Activated T-cell treated with anti-CD3 and anti-CD28 coated beads, Interleukin-2, amount 50 U/mL, for 4 hours (primary cell): ENCODE results near the gene SMKR1. TPM values are rescaled to one million over a fixed set of nuclear protein-coding genes. Genes with fewer than 3 reads are reported as not detected.
A peak's percentile ranks its signal among the peaks of the same experiment; 100 is the strongest.
"Not testable (repeated sequence)": the region's sequence is repeated elsewhere in the genome, so short reads cannot be mapped to it uniquely, and the experiment has no call there.

Experiments
- ATAC-seq, 2 donors: fragments of 200-7000 bp; cut with Tn5 transposase; one replicate each; pipeline ENCODE4 v1.10.0; 2021
- DNase-seq: peaks from one replicate; pipeline ENCODE4 v3.0.0-alpha.2; 2020
- H3K27me3 Mint-ChIP-seq: one replicate; pipeline ENCODE4 v1.8.0; 2021; ENCODE audit warnings: low read depth, mixed read lengths
- H3K36me3 Mint-ChIP-seq: one replicate; pipeline ENCODE4 v1.8.0; 2022; ENCODE audit warnings: mixed read lengths; ENCODE audit not compliant: insufficient read depth
- H3K4me1 Mint-ChIP-seq: one replicate; pipeline ENCODE4 v1.8.0; 2021; ENCODE audit warnings: low read depth, mixed read lengths
- H3K4me3 Mint-ChIP-seq: one replicate; pipeline ENCODE4 v1.8.0; 2021; ENCODE audit warnings: mild to moderate bottlenecking, moderate library complexity, mixed read lengths
- H3K9me3 Mint-ChIP-seq: one replicate; pipeline ENCODE4 v1.8.0; 2021; ENCODE audit warnings: mixed read lengths
- total RNA-seq, 3 donors: library from RNA; stranded (reverse); gene quantifications; one replicate each; pipeline ENCODE4 v1.2.1, GENCODE V29; 2021

Gene SMKR1
- total RNA-seq, 3 donors from 2014 or later, result 5.1 to 7.9 (median 6.2) TPM

- Mint-ChIP-seq H3K4me1 (peaks cover 6% of the 10 kb centered on the region), H3K9me3 (no peaks in the 10 kb centered on the region), H3K4me3 (no peak overlapping the region), H3K27me3 (no peaks in the 10 kb centered on the region), H3K36me3 (peaks cover 8% of the 10 kb centered on the region)
- ATAC-seq (no peak), DNase-seq (no peak)
Observed at GRCh38 chr7:129469930-129470329, 32.4 kb upstream of the SMKR1 start.

- Mint-ChIP-seq H3K27me3 (no peaks in the 10 kb centered on the region), H3K4me3 (no peak overlapping the region), H3K9me3 (no peaks in the 10 kb centered on the region), H3K36me3 (peaks cover 6% of the 10 kb centered on the region), H3K4me1 (peaks cover 6% of the 10 kb centered on the region)
- ATAC-seq (no peak), DNase-seq (no peak)
Observed at GRCh38 chr7:129470411-129470810, 31.9 kb upstream of the SMKR1 start.

- Mint-ChIP-seq H3K9me3 (no peaks in the 10 kb centered on the region), H3K27me3 (no peaks in the 10 kb centered on the region), H3K4me1 (peaks cover 6% of the 10 kb centered on the region), H3K36me3 (peaks cover 6% of the 10 kb centered on the region), H3K4me3 (no peak overlapping the region)
- ATAC-seq (peak; percentile 79 to 86), DNase-seq (no peak)
Observed at GRCh38 chr7:129471402-129471827, 30.9 kb upstream of the SMKR1 start.

- H3K4me3 Mint-ChIP-seq, ATAC-seq, H3K9me3 Mint-ChIP-seq, DNase-seq, H3K4me1 Mint-ChIP-seq, H3K27me3 Mint-ChIP-seq, H3K36me3 Mint-ChIP-seq: not testable (repeated sequence)
Observed at GRCh38 chr7:129475931-129476330, 26.4 kb upstream of the SMKR1 start.

- not testable (repeated sequence) for H3K4me1 Mint-ChIP-seq, H3K4me3 Mint-ChIP-seq, H3K9me3 Mint-ChIP-seq, H3K27me3 Mint-ChIP-seq, ATAC-seq, H3K36me3 Mint-ChIP-seq, DNase-seq
Observed at GRCh38 chr7:129476398-129476797, 25.9 kb upstream of the SMKR1 start.

- DNase-seq, result no peak
- Mint-ChIP-seq H3K9me3 (no peaks in the 10 kb centered on the region), H3K36me3 (peaks cover 11% of the 10 kb centered on the region), H3K4me3 (no peak overlapping the region), H3K4me1 (no peaks in the 10 kb centered on the region), H3K27me3 (no peaks in the 10 kb centered on the region)
- ATAC-seq, result no peak
Observed at GRCh38 chr7:129479831-129480230, 22.5 kb upstream of the SMKR1 start.

GRCh38 chr7:129480674-129481363 lies 21.5 kb upstream of the SMKR1 start:
- Mint-ChIP-seq H3K9me3 (no peaks in the 10 kb centered on the region), H3K36me3 (peaks cover 10% of the 10 kb centered on the region), H3K4me3 (no peak overlapping the region), H3K27me3 (no peaks in the 10 kb centered on the region), H3K4me1 (no peaks in the 10 kb centered on the region)
- ATAC-seq, result no peak
- no peak for DNase-seq

- H3K9me3 Mint-ChIP-seq, H3K4me3 Mint-ChIP-seq, ATAC-seq, H3K4me1 Mint-ChIP-seq, H3K27me3 Mint-ChIP-seq, DNase-seq: not testable (repeated sequence)
- peaks cover 10% of the 10 kb centered on the region for H3K36me3 Mint-ChIP-seq
Observed at GRCh38 chr7:129481376-129481775, 21.0 kb upstream of the SMKR1 start.

GRCh38 chr7:129482781-129483180 lies 19.6 kb upstream of the SMKR1 start:
- Mint-ChIP-seq H3K9me3 (no peaks in the 10 kb centered on the region), H3K4me3 (no peak overlapping the region), H3K36me3 (peaks cover 13% of the 10 kb centered on the region), H3K4me1 (no peaks in the 10 kb centered on the region), H3K27me3 (no peaks in the 10 kb centered on the region)
- DNase-seq, result no peak
- ATAC-seq, result no peak

GRCh38 chr7:129489491-129489890 lies 12.8 kb upstream of the SMKR1 start:
- no peak overlapping the region for H3K4me3 Mint-ChIP-seq
- ATAC-seq (no peak), DNase-seq (no peak)
- peaks cover 14% of the 10 kb centered on the region for H3K36me3 Mint-ChIP-seq
- no peaks in the 10 kb centered on the region for H3K27me3 Mint-ChIP-seq
- H3K9me3 Mint-ChIP-seq, result no peaks in the 10 kb centered on the region
- peaks cover 15% of the 10 kb centered on the region for H3K4me1 Mint-ChIP-seq

- no peak for DNase-seq
- H3K9me3 Mint-ChIP-seq, result no peaks in the 10 kb centered on the region
- ATAC-seq, result no peak
- peaks cover 22% of the 10 kb centered on the region for H3K4me1 Mint-ChIP-seq
- no peaks in the 10 kb centered on the region for H3K27me3 Mint-ChIP-seq
- no peak overlapping the region for H3K4me3 Mint-ChIP-seq
- peaks cover 7% of the 10 kb centered on the region for H3K36me3 Mint-ChIP-seq
Observed at GRCh38 chr7:129492391-129492790, 9.9 kb upstream of the SMKR1 start.

GRCh38 chr7:129493555-129493954 lies 8.8 kb upstream of the SMKR1 start:
- H3K36me3 Mint-ChIP-seq, result peaks cover 5% of the 10 kb centered on the region
- ATAC-seq, result peak in 1 of 2 donors; percentile 36
- no peaks in the 10 kb centered on the region for H3K27me3 Mint-ChIP-seq
- H3K4me3 Mint-ChIP-seq, result no peak overlapping the region
- no peak for DNase-seq
- no peaks in the 10 kb centered on the region for H3K9me3 Mint-ChIP-seq
- H3K4me1 Mint-ChIP-seq, result peaks cover 22% of the 10 kb centered on the region

GRCh38 chr7:129494041-129494440 lies 8.3 kb upstream of the SMKR1 start:
- DNase-seq, result no peak
- Mint-ChIP-seq H3K9me3 (no peaks in the 10 kb centered on the region), H3K4me3 (no peak overlapping the region), H3K4me1 (peaks cover 22% of the 10 kb centered on the region), H3K36me3 (peaks cover 1% of the 10 kb centered on the region), H3K27me3 (no peaks in the 10 kb centered on the region)
- ATAC-seq, result peak; percentile 82 to 87

GRCh38 chr7:129495987-129496386 lies 6.3 kb upstream of the SMKR1 start:
- DNase-seq, result no peak
- Mint-ChIP-seq H3K4me1 (peaks cover 22% of the 10 kb centered on the region), H3K27me3 (no peaks in the 10 kb centered on the region), H3K36me3 (no peaks in the 10 kb centered on the region), H3K4me3 (no peak overlapping the region), H3K9me3 (no peaks in the 10 kb centered on the region)
- no peak for ATAC-seq

- H3K9me3 Mint-ChIP-seq, result no peaks in the 10 kb centered on the region
- H3K4me3 Mint-ChIP-seq, result no peak overlapping the region
- DNase-seq (no peak), ATAC-seq (no peak)
- no peaks in the 10 kb centered on the region for H3K36me3 Mint-ChIP-seq
- no peaks in the 10 kb centered on the region for H3K27me3 Mint-ChIP-seq
- H3K4me1 Mint-ChIP-seq, result peaks cover 27% of the 10 kb centered on the region
Observed at GRCh38 chr7:129496653-129497052, 5.7 kb upstream of the SMKR1 start.
